ENCODE data around the gene SPRN.

SPRN gene

DNA sequence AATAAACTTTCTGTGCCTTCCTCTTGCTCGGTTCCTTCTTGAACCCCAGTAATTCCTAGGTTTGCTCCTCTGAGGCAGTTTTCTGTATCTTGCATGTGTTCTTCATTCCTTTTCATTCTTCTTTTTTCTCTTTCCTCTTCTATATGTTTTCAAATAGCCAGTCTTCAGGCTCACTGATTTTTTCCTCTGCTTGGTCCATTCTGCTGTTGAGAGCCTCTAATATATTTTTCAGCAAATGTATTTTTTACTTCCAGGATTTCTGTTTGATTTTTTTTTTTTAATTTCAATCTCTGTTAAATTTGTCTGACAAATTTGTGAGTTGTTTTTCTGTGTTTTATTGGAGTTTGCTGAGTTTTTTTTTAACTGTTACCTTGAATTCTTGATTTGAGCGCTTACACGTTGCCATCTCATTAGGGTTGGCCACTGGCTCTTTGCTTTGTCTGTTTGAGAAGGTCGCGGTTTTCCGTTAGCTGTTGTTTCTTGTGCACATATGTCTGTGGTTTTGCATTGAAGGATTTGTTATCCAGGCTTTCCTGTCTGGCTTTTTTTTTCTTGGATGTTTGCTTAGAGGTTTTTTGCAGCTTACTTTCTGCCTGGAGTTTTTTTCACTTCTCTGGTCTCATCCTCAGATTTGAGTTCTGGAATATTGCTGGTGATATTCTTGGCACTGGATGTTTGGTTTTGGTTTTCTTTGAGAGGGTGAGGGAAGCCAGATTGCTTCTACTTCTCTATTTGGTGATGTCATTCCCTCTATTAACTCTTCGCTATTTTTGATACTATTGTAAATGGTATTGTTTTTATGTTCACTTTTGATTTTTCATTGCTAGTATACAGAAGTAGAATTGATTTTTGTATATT is 12.7 kb downstream of the SPRN start:
- in situ Hi-C loops (cut with HindIII; ENCODE audit: low sequenced_read_pairs), result no loop called here

DNA sequence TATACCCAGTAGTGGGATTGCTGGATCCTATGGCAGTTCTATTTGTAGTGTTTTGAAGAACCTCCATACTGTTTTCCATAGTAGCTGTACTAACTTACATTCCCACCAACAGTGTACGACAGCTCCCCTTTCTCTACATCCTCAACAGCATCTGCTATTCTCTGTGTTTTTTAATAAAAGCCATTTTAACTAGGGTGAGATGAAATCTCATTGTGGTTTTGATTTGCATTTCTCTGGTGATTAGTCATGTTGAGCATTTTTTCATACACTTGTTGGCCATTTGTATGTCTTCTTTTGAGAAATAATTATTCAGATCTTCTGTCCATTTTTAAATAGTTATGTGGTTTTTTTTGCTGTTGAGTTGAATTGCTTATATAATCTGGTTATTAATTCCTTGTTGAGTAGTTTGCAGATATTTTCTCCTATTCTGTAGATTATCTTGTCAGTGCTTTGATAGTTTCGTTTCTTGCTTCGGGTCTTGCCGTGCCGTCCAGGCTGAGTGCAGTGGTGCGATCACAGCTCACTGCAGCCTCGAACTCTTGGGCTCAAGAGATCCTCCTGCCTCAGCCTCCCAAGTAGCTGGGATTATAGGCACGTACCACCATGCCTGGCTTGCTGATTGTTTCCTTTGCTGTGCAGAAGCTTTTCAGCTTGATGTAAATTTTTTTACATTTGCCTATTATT is 18.4 kb downstream of the SPRN start:
- in situ Hi-C loops (cut with HindIII; ENCODE audit: low sequenced_read_pairs), result no loop called here

DNA sequence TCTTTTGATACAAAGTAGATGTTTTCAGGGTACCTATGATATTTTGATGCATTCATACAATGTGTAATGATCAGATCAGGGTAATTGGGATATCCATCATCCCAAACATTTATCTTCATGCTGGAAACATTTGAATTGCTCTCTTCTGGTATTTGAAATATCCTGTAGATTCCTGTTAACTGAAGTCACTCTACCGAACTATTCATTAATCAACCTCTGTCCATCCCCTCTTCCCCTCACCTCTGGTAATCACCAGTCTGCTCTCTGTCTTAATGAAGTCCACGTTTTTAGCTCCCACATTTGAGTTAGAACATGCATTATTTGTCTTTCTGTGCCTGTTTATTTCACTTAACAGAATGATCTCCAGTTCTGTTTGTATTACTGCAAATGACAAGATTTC is 19.2 kb downstream of the SPRN start:
- in situ Hi-C loops (cut with HindIII; ENCODE audit: low sequenced_read_pairs), result no loop called here

DNA sequence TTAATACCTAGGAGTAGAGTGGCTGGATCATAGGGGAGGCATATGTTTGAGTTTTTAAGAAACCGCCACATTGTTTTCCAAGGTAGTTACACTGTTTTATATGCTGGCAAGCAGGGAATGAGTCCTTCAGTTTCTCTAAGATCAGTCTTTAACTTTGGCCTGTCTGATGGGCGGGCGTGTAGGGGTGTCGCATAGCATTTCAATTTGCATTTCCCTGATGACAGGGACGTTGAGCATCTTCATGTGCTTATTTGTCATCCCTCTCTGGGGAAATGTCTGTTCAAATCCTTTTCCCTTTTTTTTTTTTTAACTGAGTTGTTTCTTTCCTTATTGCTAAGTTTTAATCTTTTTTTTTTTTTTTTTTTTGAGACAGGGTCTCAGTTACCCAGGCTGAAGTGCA is 20.6 kb downstream of the SPRN start:
- in situ Hi-C loops (cut with HindIII; ENCODE audit: low sequenced_read_pairs), result no loop called here

DNA sequence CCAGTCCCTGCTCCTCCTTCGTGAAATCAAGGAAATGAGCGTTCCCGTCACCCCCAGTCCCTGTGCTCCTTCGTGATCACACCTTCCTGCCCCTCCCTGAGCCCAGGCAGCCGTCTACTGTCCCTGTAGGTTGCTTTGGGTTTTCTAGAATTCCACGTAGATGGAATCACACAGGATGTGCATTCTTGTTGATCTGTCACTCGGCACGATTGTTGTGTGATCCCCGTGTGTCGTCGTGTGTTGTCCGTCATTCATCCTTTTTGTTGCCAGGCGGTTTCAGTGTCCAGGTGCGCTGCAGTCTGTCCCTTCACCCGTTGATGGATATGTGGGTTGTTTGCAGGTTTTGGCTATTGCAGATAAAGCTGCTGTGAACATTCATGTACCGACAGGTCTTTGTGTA is 21.1 kb downstream of the SPRN start:
- in situ Hi-C loops (cut with HindIII; ENCODE audit: low sequenced_read_pairs), result no loop called here

DNA sequence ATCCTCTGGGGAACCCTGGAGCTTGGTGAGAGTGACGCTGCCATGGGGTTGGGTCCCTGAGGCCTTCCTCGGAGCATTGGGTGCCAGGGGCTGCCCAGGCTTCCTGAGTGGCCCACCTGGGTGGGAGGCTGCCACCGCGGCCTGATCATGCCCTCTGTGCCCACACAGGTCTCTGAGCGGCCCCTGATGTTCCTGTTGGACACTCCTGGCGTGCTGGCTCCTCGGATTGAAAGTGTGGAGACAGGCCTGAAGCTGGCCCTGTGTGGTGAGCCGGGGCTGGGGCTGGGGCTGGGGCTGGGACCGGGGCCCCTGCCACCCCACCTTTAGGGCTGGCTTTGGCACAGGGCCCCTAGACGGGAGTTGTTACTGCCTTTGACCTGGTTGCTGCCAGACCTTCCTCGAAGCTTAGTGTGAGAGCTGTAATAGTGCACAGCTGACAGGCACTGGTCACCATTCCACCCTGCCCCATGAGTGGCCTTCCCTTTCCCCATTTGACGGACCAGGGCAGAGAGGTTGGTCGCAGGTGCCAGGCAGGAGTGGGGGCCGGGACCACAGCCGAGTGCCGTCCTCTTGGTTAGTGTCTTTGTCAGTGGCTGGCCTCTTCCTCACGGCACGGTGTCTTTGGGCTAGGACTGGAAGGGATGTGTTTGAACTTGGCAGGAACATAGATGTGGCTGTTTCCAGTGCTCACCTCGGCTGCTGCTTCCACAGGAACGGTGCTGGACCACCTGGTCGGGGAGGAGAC is 22.3 kb downstream of the SPRN start:
- in situ Hi-C loops (cut with HindIII; ENCODE audit: low sequenced_read_pairs), result no loop called here

DNA sequence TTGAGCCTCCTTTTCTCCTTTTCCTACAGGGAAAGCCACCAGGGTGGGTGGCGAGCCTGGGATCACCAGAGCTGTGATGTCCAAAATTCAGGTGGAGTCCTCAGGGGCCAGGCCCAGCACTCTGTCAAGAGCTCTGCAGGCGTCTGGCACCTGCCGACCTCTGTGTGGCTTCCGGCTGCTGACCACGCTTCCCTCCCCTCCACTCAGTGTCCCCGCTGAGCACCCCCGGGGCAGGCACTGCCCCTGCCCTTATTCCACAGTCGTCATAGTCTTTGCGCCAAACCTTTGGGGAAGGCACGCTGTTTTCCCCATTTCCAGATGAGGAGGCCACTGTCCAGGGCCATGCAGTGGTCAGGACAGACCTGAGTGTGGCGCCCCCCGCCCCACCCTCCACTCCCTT is 22.9 kb downstream of the SPRN start:
- in situ Hi-C loops (cut with HindIII; ENCODE audit: low sequenced_read_pairs), result no loop called here

DNA sequence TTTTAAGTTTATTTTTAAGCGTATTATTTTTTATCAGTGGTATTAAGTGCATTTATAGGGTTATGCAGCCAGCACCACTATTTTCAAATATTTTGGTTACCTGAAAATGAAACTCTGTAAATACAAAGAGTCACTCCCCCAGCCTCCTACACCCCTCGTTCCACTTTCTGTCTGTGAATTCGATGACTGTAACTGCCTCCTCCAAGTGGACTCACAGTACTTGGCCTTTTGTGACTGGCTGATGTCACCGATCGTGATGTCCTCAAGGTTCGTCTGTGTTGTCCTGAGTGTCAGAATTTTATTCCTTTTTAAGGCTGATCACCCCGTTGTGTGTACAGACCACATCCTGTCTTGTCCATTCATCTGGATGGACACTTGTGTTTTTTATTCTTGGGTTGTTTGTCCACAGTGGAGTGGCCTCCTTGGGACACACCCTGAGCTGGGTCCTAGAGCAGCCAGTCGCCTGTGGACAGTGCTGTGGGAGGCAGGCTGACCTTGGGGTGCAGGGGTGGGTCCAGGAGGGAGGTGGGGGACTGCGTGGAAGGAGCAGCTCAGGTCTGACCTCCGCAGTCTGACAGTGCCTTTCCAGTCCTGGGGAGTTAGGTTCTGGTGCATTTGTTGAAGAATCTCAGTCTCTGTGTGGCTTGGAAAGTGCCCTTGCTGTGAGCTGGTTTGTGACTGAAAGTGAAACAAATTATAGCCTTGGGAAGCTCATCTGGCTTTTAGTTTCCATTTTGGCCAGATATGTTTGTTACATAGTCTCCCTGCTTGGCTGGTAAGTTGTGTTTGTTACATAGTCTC is 23.6 kb downstream of the SPRN start:
- in situ Hi-C loops (cut with HindIII; ENCODE audit: low sequenced_read_pairs), result no loop called here

DNA sequence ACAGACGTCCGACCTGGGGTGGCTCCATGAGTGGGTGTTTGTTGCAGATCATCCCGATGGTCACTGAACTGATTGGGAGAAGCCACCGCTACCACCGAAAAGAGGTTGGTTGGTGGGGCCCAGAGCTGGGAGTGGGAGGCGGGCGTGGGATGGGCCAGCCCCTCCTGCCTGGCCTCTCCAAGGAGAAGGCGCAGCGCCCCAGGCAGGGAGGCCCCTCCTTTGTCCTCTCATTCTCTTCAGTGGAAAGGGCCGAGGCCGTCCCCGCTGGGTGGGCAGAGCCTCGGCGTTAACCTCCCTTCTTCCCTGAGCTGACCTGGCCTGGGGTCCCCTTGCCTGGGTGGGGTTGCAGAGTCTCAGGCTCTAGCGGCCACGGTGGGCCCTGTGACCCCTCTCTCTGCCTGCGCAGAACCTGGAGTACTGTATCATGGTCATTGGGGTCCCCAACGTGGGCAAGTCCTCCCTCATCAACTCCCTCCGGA is 25.3 kb downstream of the SPRN start:
- in situ Hi-C loops (cut with HindIII; ENCODE audit: low sequenced_read_pairs), result no loop called here

DNA sequence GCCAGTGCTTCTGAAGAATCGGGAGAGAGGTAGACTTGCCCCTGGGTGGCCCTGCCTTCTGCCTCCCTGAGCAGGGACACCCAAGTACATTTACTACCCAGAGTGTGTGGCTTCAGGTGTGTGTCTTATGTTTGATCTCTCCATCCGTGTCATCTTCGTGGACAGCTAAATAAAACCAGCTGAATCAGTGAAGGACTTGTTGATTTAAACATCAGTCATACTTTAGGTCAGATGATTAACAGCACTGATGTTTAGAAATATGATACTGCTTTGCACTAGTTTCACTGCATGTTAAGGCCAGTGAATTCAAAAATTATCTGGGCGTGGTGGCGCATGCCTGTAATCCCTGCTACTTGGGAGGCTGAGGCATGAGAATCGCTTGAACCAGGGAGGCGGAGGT is 26.5 kb downstream of the SPRN start:
- in situ Hi-C loops (cut with HindIII; ENCODE audit: low sequenced_read_pairs), result no loop called here

DNA sequence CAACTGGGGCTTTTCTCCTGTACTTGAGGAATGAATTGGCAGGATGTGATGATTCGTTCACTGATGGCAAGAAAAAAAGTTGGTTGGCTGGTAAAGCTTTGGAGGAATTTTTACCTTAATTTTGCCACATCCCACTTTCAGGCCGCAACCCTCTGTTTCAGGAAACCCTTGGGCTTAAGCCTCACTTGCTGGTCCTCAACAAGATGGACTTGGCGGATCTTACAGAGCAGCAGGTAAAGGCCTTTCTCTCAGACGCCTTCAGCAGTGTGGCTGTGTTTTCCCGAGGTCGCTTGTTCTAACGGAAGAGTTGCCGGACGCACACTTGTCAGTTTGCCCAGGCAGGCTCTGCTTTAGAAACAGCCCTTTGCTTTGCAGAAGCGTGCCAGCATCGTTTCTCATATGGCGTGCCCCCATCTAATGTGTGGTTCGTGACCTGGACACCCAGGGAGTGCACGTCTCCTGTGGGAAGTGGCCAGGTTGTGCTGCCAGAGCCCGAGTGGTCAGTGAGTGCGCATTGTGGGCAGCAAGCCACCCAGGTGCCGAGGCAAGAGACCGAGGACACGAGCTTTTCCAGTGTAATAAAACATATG is 28.3 kb downstream of the SPRN start:
- in situ Hi-C loops (cut with HindIII; ENCODE audit: low sequenced_read_pairs), result no loop called here

DNA sequence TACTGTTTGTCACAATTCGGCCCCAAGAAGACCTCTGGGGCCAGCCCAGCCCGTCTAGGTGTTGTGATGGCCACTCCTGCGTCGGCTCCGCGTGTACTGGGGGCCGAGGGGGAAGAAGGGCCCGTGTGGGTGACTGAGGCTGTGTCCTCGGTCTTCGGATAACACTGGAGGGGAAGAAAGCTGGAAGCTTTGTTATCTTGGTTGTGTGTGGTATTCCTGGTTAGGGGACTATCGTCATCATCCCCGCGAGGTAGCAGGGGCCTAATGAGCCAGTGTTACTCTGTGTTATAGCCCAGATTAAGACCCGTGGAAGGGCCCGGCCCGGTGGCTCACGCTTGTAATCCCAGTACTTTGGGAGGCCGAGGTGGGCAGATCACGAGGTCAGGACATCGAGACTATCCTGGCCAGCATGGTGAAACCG is 29.6 kb downstream of the SPRN start:
- in situ Hi-C loops (cut with HindIII; ENCODE audit: low sequenced_read_pairs), result no loop called here

DNA sequence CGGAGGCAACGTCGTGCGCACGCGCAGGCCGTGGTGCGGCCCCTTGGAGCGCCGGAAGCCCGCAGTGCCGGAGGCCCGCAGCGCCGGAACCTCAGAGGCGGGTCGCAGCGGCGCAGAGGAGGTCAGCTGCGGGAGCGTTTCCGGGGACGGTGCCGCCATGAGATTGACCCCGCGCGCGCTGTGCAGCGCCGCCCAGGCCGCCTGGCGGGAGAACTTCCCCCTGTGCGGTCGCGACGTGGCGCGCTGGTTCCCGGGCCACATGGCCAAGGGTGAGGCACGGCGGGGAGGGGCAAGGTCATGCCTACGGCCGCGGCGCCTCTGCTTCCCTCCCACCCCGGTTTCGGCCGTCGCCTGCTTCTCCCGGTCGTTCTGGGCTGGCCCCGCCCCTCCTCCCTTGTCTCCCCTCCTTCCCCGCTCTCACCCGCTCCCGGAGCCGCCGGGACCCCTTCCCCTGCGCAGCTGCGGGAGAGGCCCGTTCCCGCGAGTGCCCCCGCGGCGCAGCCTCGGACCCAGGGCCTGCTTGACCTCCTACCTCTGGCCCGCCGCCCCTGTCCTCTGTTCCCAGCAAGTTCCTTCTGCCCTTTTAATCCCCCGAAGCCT is 30.3 kb downstream of the SPRN start, which contains the start of gene MTG1:
Gene MTG1, plus strand, starts transcription at position 94 of the 600 bp plus-strand sequence. Its CDS starts 64 bp downstream, at position 158.
- in situ Hi-C loops (cut with HindIII; ENCODE audit: low sequenced_read_pairs), result no loop called here

DNA sequence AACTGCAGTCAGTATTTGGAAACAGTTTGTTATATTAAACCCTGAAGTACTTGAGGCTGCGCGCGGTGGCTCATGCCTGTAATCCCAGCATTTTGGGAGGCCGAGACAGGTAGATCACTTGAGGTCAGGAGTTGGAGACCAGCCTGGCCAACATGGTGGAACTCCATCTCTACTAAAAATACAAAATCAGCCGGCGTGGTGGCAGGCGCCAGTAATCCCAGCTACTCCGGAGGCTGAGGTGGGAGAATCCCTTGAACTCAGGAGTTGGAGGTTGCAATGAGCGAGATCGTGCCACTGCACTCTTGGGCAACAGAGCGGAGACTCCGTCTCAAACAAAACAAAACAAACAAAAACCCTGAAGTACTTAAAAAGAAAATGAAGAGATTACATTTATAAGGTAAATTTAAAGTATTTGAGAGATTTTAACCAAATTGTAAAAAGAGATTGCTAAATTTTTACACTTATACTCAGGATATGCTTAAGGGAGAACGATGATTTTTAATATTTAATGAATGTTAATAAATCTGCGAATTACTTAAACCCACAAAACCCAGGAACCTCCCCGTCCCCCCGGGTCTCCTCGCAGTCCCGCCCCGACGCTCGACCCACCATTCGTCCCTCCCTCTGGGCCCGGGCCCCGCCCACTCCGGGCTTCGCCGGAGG is 30.9 kb downstream of the SPRN start:
- in situ Hi-C loops (cut with HindIII; ENCODE audit: low sequenced_read_pairs), result no loop called here

DNA sequence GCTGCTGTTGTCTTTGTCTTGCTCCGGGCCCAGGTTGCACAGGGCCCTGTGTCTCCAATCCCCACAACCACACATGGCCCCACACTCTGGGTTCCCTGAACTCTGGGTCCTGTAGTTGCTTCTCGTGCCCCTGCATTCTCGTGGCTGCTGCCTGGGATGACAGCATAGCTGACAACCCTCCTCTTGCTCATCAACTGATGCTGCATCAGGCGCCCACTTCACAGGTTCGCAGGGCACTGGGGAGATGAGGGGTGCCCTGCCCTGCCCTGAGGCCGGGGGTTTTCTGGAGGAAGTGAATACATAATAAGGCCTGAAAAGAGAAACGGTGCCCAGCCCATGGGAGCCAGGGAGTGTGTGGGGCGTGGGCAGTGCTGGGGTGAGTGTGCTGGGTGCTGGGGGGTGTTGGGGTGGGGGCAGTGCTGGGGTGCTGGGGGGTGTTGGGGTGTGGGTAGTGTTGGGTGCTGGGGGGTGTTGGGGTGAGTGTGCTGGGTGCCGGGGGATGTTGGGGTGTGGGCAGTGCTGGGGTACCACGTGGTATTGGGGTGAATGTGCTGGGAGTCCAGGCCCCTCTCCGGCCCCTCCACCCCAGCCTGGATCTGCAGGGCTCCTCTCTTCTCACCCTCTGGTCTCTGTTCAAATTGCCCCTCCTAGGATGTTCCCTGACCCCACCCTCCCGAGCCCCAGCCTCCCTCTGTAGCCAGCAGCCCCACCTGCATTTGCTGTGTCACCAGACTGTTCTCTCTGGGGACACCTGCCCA is 32.5 kb downstream of the SPRN start:
- in situ Hi-C loops (cut with HindIII; ENCODE audit: low sequenced_read_pairs), result no loop called here

DNA sequence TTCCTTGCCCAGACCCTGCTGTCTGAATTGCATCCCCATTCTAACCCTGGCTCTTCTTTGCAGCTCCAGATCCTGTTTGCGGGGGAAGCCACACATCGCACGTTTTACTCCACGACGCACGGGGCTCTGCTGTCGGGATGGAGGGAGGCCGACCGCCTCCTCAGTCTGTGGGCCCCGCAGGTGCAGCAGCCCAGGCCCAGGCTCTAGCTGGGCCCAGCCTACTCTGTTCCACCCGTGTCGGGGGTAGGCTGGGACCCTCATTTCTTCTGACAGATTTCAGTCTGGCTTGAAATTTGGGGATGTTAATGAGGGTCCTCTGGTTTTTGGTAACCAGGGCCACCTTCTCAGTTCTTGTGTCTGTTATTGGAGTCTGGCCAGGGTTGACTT is 33.2 kb downstream of the SPRN start:
- in situ Hi-C loops (cut with HindIII; ENCODE audit: low sequenced_read_pairs), result no loop called here

DNA sequence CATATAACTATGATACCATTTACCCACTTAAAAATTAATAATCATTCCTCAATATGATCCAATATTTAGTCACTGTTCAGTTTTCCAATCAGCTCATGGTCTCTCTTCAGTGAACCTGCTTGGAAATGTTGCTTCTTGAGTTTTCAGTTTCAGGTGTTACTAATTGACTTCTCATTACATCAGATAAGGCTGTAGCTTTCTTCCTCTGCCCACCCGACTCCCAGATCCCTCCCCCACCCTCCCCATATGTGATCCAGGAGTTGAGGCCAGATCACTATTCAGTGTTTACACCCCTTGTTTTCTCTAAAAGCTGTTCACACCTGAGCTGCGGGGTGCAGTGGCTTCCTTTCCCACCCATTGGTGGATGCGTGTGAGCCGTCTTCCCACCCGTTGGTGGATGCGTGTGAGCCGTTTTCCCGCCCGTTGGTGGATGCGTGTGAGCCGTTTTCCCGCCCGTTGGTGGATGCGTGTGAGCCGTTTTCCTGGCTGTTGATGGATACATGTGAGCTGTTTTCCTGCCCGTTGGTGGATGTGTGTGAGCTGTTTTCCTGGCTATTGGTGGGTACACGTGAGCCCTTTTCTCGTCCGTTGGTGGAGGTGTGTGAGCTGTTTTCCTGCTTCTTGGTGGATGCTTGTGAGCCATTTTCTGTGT is 33.7 kb downstream of the SPRN start:
- in situ Hi-C loops (cut with HindIII; ENCODE audit: low sequenced_read_pairs), result no loop called here
